GM21528 (cell line): Measurements from ENCODE around the gene NRP2.

ENCODE experiments used
- ATAC-seq: cut with Tn5 transposase; IDR thresholded peaks from one replicate; pipeline ENCODE4 v1.9.1; 2021; ENCODE audit warnings: mild to moderate bottlenecking, moderate library complexity; ENCODE audit not compliant: unreplicated experiment, low FRiP score

Gene NRP2

GRCh38 chr2:205797866-205798265 is 115.6 kb downstream of the NRP2 start:
- no peak for ATAC-seq

GRCh38 chr2:205800224-205800623 is 117.9 kb downstream of the NRP2 start:
- ATAC-seq, result no peak

GRCh38 chr2:205800773-205801172 is 118.5 kb downstream of the NRP2 start:
- no peak for ATAC-seq

GRCh38 chr2:205802065-205802464 is 119.8 kb downstream of the NRP2 start:
- ATAC-seq, result no peak

GRCh38 chr2:205802941-205803340 is 120.6 kb downstream of the NRP2 start:
- ATAC-seq, result no peak

GRCh38 chr2:205803500-205803899 is 121.2 kb downstream of the NRP2 start:
- no peak for ATAC-seq

GRCh38 chr2:205805136-205805535 is 122.8 kb downstream of the NRP2 start:
- ATAC-seq, result no peak

GRCh38 chr2:205806143-205806905 is 124.0 kb downstream of the NRP2 start:
- no peak for ATAC-seq

- ATAC-seq, result no peak
These were observed 124.9 kb downstream of the NRP2 start for GRCh38 chr2:205807229-205807628.

- ATAC-seq, result no peak
These were observed 125.5 kb downstream of the NRP2 start for GRCh38 chr2:205807758-205808157.

GRCh38 chr2:205808486-205809121 is 126.3 kb downstream of the NRP2 start:
- no peak for ATAC-seq

GRCh38 chr2:205811387-205811786 is 129.1 kb downstream of the NRP2 start:
- no peak for ATAC-seq

GRCh38 chr2:205814039-205814364 is 131.7 kb downstream of the NRP2 start:
- ATAC-seq, result peak; percentile 5

GRCh38 chr2:205815673-205816072 is 133.4 kb downstream of the NRP2 start:
- no peak for ATAC-seq

GRCh38 chr2:205816268-205816667 is 134.0 kb downstream of the NRP2 start:
- ATAC-seq, result no peak

- no peak for ATAC-seq
These were observed 140.3 kb downstream of the NRP2 start for GRCh38 chr2:205822579-205822978.

GRCh38 chr2:205827809-205828365 is 145.6 kb downstream of the NRP2 start:
- ATAC-seq, result no peak

GRCh38 chr2:205833864-205834263 is 151.6 kb downstream of the NRP2 start:
- ATAC-seq, result no peak

GRCh38 chr2:205834796-205835195 is 152.5 kb downstream of the NRP2 start:
- ATAC-seq, result no peak

GRCh38 chr2:205835251-205835791 is 153.0 kb downstream of the NRP2 start:
- no peak for ATAC-seq

- ATAC-seq, result no peak
These were observed 153.6 kb downstream of the NRP2 start for GRCh38 chr2:205835923-205836322.
